Esophagus (tissue), 2 donors: Measurements from ENCODE around the gene DISC1. TPM values are rescaled to one million over a fixed set of nuclear protein-coding genes. Genes with fewer than 3 reads are reported as not detected.
"Not testable (repeated sequence)": the region's sequence is repeated elsewhere in the genome, so short reads cannot be mapped to it uniquely, and the experiment has no call there.

Experiments
- H3K27ac ChIP-seq, 2 donors: one replicate each; pipeline ENCODE4 v1.5.1; 2013; ENCODE audit warnings: low read depth in 2 of 2, mild to moderate bottlenecking in 2 of 2, inconsistent platforms in 1 of 2, low read length in 1 of 2, moderate library complexity in 1 of 2
- H3K27me3 ChIP-seq, 2 donors: one replicate each; pipeline ENCODE4 v1.6.1; 2013; ENCODE audit warnings: low read length in 2 of 2, control low read depth in 1 of 2, mild to moderate bottlenecking in 1 of 2; ENCODE audit not compliant: insufficient read depth in 2 of 2, control insufficient read depth in 1 of 2
- H3K36me3 ChIP-seq, 2 donors: one replicate each; pipeline ENCODE4 v1.6.1; 2013; ENCODE audit warnings: low read length in 1 of 2; ENCODE audit not compliant: control insufficient read depth in 2 of 2, insufficient read depth in 2 of 2
- H3K4me1 ChIP-seq, 2 donors: one replicate each; pipeline ENCODE4 v1.6.1; 2013; ENCODE audit warnings: low read length in 1 of 2; ENCODE audit not compliant: control insufficient read depth in 2 of 2, insufficient read depth in 2 of 2
- H3K4me3 ChIP-seq, 2 donors: one replicate each; pipeline ENCODE4 v1.5.1; 2013; ENCODE audit warnings: low read length in 2 of 2, mild to moderate bottlenecking in 2 of 2, low read depth in 1 of 2, moderate library complexity in 1 of 2
- H3K9me3 ChIP-seq, 2 donors: one replicate each; pipeline ENCODE4 v1.6.1; 2013; ENCODE audit warnings: mild to moderate bottlenecking in 2 of 2, low read depth in 1 of 2, low read length in 1 of 2, moderate library complexity in 1 of 2; ENCODE audit not compliant: control insufficient read depth in 2 of 2, insufficient read depth in 1 of 2
- WGBS, 2 donors: extraction: QIAGEN DNeasy Blood & Tissue Kit; methylation state at CpG; one replicate each; pipeline ENCODE4 v1.1.7; 2013; 5-methylcytosine and 5-hydroxymethylcytosine counted together
- polyA plus RNA-seq, 2 donors: library from polyadenylated mRNA; stranded (reverse); fragments of 200-250 nt; gene quantifications; one replicate each; pipeline ENCODE4 v1.2.3, GENCODE V29; 2013
- donor health status: healthy with polysubstance abuse.
- donor health status: Bipolar disorder and iron deficiency.

DISC1 gene
- polyA plus RNA-seq, 2 donors, result 0.41 to 0.79 TPM

DNA sequence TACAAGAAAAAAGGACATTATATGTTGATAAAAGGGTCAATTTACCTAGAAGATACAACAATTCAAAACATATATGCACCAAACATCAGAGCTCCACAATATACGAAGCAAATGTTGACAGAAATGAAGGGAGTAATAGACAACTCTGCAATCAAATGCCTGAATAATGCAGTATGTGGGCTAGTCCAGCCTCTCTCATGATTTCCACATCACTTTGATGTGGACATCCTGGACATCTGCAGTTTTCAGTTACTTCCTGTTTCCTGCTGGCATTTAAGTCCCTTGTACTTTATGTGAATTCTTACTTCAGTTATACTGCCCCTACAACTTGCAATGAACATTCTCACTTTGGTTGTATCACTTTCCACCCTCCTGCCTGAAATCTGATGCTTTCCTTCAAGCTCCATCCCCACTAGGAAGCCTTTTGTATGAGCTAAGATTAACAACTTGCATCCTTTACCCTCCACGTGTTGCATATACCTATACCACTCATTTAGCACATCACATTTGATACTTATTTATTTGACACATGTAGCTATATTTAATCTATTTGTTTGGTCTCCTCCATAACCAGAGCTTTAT lies 36.7 kb downstream of the DISC1 start:
- Histone ChIP-seq H3K4me3 (no peak overlapping the region), H3K9me3 (peaks cover 0 to 3% of the 10 kb centered on the region in 2 donors)
- 77 to 81% methylated on average over 2 of the region's 2 CpGs for WGBS, 2 donors

DNA sequence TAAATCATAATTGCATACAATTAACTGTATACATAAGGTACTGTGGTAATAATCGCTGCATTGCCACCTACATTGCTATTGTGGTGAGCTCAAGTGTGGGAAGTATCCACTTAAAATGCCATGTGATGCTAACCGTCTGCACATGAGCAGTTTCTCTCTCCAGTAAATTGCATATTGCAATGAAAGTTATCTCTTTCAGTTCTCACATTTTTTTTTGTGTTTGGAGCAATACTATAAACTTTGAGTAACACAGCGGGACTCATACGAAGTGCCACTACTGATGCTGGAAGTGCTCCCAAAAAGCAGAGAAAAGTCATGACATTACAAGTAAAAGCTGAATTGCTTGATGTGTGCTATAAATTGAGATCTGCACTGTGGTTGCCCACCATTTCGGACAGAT lies 38.5 kb downstream of the DISC1 start:
- Histone ChIP-seq H3K9me3 (peaks cover 0 to 3% of the 10 kb centered on the region in 2 donors), H3K4me1 (no peaks in the 10 kb centered on the region), H3K36me3 (no peaks in the 10 kb centered on the region), H3K4me3 (no peak overlapping the region), H3K27me3 (no peaks in the 10 kb centered on the region), H3K27ac (no peak overlapping the region)
- 79 to 82% methylated on average over 5 of the region's 5 CpGs for WGBS, 2 donors

More for the DNA sequence above, 36.7 kb downstream of the DISC1 start:
- no peaks in the 10 kb centered on the region for H3K36me3 ChIP-seq
- H3K27me3 ChIP-seq, result no peaks in the 10 kb centered on the region
- no peak overlapping the region for H3K27ac ChIP-seq
- H3K4me1 ChIP-seq, result no peaks in the 10 kb centered on the region

DNA sequence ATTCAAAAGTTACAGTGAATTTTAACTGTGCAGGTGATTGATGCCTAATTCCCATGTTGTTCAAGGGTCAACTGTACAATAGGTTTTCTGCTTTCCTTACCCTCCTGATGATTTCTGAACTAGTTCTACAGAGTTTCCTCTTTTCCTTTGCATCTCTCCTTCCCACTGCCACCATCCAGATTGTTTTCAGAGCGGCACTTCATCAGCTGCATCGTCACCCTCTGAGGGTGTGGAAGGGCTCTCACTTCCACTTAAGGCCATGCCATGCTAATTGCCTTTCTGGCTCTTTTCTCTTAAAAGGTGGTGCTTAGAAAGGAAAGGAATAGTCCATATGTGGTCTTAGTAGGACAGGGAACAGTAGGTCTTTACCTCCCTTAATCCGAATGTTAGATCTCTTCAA lies 39.1 kb downstream of the DISC1 start:
- 98 to 100% methylated on average over 3 of the region's 3 CpGs for WGBS, 2 donors
- no peaks in the 10 kb centered on the region for H3K27me3 ChIP-seq
- H3K27ac ChIP-seq, result no peak overlapping the region
- no peaks in the 10 kb centered on the region for H3K36me3 ChIP-seq
- H3K9me3 ChIP-seq, result peaks cover 0 to 3% of the 10 kb centered on the region in 2 donors
- H3K4me3 ChIP-seq, result no peak overlapping the region
- H3K4me1 ChIP-seq, result no peaks in the 10 kb centered on the region

DNA sequence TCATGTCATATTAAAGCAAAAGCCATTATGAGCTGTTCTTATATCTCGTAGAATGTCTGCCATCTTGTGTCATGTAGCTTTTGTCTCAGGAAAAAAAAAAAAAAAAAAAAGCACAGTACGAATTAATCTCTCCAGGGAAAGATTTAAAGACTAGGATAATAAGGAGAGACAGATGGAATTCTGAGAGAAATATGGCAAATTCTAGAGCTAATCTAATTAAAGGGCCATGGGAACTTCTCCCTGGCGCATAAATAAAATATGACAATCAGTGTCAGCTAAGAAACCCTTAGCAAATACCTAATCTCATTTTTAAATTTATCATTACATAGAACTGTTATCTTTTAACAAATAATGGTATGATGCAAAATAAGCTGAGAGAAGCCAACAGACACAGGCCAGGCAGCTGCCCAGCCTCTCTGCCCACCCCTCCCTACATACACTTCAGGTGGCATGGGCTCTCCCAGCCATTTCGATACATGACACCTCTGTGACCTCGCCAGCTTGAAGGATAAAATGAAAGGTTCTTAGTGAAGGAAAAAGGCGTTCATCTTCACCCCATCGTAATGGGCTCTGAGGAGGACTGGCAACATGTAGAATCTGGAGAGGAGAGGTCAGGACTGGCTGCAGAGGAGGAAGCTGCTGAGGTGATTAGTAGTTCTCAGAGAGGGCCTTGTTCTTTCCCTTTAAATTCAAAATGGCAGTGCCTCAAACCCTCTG lies 39.8 kb downstream of the DISC1 start:
- Histone ChIP-seq H3K27me3 (no peaks in the 10 kb centered on the region), H3K36me3 (no peaks in the 10 kb centered on the region), H3K27ac (no peak overlapping the region), H3K4me3 (no peak overlapping the region), H3K4me1 (no peaks in the 10 kb centered on the region), H3K9me3 (peaks cover 0 to 3% of the 10 kb centered on the region in 2 donors)
- 84 to 87% methylated on average over 7 of the region's 7 CpGs for WGBS, 2 donors

DNA sequence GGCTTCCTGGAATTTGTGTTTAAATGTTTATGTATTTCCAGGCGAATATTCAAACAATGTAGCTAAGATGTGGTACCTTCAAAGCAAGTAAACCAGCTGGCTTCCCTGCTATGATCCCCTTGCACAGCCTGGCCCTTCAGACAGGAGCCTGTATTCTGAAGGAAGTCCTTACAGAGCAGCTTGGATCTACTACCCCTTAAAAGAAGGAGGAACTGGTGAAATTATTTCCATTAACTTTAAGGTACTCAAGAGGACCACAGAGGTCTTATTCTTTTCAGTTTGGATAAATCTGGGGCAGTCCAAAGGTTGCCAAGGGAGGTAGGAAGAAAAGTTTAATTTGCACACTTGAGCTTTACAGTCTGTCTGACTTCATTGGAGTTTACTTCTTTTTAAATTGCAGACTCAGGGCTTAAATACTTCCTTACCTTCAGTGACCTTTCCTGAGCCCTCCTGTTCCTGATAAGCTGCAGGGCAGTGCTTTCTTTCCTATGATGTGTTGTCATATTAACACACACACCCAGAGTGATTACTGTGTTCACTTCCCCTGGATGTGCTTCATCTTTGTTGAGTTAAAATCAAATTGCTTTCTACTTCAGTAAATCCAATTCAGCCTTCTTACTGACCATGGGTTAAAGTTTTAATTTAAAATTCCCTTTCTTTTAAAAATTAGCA lies 40.5 kb downstream of the DISC1 start:
- Histone ChIP-seq H3K36me3 (no peaks in the 10 kb centered on the region), H3K9me3 (peaks cover 0 to 3% of the 10 kb centered on the region in 2 donors), H3K27ac (no peak overlapping the region), H3K4me3 (no peak overlapping the region), H3K27me3 (no peaks in the 10 kb centered on the region), H3K4me1 (no peaks in the 10 kb centered on the region)
- WGBS, 2 donors, result 23 to 38% methylated on average over 1 of the region's 1 CpG

DNA sequence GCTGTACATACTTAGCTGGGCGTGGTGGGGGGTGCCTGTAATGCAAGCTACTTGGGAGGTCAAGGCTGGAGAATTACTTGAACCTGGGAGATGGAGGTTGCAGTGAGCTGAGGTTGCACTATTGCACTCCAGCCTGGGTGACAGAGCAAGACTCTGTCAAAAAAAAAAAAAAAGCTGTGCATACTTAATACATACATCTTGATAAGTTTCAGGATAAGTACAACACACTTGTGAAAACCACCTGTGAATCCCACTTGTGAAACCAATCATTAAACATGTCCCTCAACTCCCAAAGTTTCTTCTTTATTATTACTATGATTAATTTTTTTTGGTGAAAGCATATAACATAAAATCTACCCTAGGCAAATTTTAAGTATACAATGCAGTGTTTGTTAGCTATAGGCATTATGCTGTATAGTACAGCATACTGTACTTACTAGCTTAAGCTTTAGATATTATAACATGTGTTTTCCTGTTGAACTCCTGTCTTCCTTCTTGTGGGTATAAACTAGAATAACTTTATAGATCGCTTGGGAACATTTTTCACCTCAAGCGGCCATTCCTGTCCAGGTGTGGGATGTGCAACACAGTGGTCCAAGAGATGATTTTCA lies 41.4 kb downstream of the DISC1 start:
- 86 to 91% methylated on average over 3 of the region's 3 CpGs for WGBS, 2 donors
- Histone ChIP-seq H3K27me3 (no peaks in the 10 kb centered on the region), H3K4me1 (no peaks in the 10 kb centered on the region), H3K4me3 (no peak overlapping the region), H3K9me3 (no peaks in the 10 kb centered on the region), H3K36me3 (no peaks in the 10 kb centered on the region), H3K27ac (no peak overlapping the region)

DNA sequence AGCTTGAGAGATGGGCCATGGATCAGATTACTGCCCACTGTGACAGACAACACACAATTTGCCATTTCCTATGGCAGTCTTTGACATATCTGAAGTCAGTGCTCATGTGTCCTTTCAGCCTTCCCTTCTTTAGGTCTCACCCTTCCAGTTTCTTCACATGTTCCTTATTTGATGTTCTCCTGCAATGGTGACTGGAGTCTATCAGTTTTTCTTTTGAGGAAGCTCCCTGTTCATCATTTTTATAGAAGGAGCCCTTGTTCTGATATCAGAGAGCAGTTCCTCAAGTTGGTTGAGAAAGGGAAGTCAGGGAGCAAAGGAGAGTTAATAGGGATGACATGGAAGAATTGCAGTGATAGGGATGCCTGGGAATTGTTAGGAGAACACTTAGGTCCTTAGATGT lies 42.2 kb downstream of the DISC1 start:
- Histone ChIP-seq H3K27ac (no peak overlapping the region), H3K27me3 (no peaks in the 10 kb centered on the region)

DNA sequence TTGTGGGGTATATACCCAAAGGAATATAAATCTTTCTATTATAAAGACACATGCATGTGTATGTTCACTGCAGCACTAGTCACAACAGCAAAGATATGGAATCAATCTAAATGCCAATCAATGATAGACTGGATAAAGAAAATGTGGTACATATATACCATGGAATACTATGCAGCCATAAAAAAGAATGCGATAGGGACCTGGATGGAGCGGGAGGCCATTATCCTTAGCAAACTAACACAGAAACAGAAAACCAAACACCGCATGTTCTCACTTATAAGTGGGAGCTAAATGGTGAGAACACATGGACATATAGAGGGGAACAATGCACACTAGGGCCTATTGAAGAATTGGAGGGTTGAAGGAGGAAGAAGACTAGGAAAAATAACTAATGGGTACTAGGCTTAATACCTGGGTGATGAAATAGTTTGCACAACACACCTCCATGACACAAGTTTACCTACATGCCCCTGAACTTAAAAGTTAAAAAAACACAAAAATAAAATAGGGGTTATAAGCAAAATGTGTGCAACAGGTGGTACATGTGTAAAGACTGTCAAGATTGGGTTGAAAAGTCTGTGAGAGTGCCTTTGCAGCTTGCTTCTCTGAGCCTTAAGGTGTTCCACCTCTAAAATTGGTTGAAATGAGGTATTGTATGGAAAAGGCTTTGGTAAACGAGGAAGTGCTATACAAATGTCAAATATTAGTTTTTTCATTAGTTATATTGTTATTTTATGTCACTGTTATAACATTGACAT lies 43.5 kb downstream of the DISC1 start:
- not testable (repeated sequence) for H3K27ac ChIP-seq, H3K27me3 ChIP-seq, H3K36me3 ChIP-seq, H3K4me1 ChIP-seq, H3K9me3 ChIP-seq, H3K4me3 ChIP-seq
- WGBS, 2 donors, result 74 to 83% methylated on average over 4 of the region's 4 CpGs

More for the DNA sequence above, 42.2 kb downstream of the DISC1 start:
- no peak overlapping the region for H3K4me3 ChIP-seq
- H3K9me3 ChIP-seq, result no peaks in the 10 kb centered on the region
- H3K4me1 ChIP-seq, result no peaks in the 10 kb centered on the region
- no peaks in the 10 kb centered on the region for H3K36me3 ChIP-seq

DNA sequence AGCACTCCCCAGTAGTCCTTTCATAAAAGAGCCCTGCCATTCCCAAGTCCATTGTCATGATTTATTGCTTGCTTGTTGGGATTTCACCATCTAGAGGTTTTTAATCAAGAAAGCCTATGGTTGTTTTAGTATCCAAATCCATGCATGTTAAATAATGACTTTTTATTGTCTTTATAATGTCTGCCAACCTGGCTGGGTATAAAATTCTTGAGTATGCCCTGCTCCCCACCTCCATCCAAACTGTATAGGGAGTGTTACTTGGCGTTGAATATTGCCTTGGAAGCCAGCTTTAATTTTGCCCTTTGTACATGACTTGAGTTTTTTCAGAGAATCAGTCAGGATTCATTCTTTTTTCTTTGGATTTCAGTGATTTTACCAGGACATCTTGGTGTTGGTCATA lies 44.2 kb downstream of the DISC1 start:
- no peaks in the 10 kb centered on the region for H3K36me3 ChIP-seq
- 88 to 96% methylated on average over 1 of the region's 1 CpG for WGBS, 2 donors
- H3K9me3 ChIP-seq, result no peaks in the 10 kb centered on the region
- H3K27ac ChIP-seq, result no peak overlapping the region
- H3K27me3 ChIP-seq, result no peaks in the 10 kb centered on the region
- no peak overlapping the region for H3K4me3 ChIP-seq
- H3K4me1 ChIP-seq, result no peaks in the 10 kb centered on the region
